NCI-H2081 treated with DMSO at 0.1 percent for 48 hours (cell line): Measurements from ENCODE around the gene FXYD7.

Experiments
- DNase-seq: peaks from one replicate; lab custom pipeline; 2025; lab: John Stamatoyannopoulos, UW

The FXYD7 gene

GRCh38 chr19:35199481-35199880 is 56.4 kb downstream of the FXYD7 start:
- no peak for DNase-seq

DNA sequence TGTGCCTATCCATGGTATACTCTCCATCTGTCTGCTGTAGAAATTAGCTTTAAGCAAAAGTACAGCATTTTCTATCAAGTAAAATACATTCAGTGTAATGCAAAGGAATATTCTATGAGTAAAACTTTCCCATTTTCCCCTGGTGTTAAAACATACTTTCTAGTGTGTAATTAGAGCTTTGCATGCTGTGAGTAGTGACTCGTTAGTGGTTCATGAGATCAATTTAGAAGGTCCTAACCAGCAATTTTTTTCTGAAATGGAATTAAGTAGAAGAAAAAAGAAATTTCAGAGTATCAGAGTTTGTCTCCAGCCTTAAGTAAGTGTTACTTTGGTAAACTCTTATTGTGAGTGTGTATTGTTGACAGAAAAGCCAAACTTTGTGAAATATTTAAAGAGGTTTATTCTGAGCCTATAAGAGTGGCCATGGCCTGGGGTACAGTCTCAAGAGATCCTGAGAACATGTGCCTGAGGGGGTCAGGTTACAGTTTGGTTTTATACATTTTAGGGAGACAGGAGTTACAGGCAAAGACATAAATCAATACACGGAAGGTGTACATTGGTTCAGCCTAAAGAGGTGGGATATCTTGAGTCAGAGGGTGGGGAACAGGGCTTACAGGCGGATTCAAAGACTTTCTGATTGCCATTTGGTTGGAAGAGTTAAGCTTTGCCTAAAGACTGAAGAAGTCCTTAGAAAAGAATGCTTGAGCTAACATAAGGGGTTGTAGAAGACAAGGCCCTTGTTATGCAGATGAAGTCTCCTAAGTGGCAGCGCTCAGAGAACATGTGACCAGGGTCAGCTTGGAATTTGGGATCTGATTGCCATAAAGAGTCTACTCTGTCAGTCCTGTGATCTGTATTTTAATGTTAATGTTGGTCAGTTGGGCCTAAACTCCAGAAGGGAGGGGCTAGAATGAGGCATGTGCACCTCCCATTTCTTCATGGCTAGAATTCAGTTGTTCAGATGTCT is 60.0 kb downstream of the FXYD7 start:
- DNase-seq: no peak
